ENCODE measurements around the gene EEFSEC. TPM values are rescaled to one million over a fixed set of nuclear protein-coding genes. Genes with fewer than 3 reads are reported as not detected.

Gene EEFSEC
- total RNA-seq, 1 donor from 2014 or later = 7.1 TPM

GRCh38 chr3:128173200-128173599 lies 19.9 kb downstream of the EEFSEC start:
- peaks cover 1% of the 10 kb centered on the region for H3K27me3 Mint-ChIP-seq (ENCODE audit: unreplicated experiment)
- H3K4me1 Mint-ChIP-seq (ENCODE audit: unreplicated experiment) = peaks cover 29% of the 10 kb centered on the region
- DNase-seq (ENCODE audit: low spot score) = no peak
- H3K36me3 Mint-ChIP-seq (ENCODE audit: low read depth, unreplicated experiment) = no peaks in the 10 kb centered on the region
- H3K27ac Mint-ChIP-seq (ENCODE audit: unreplicated experiment) = no peak overlapping the region
- H3K4me3 Mint-ChIP-seq (ENCODE audit: unreplicated experiment) = no peak overlapping the region
- H3K9me3 Mint-ChIP-seq (ENCODE audit: unreplicated experiment) = no peaks in the 10 kb centered on the region
- TF ChIP-seq CTCF (IDR thresholded peaks at IDR 0.05; ENCODE audit: unreplicated experiment) = no peak

GRCh38 chr3:128173849-128174248 lies 20.6 kb downstream of the EEFSEC start:
- no peak for TF ChIP-seq CTCF (IDR thresholded peaks at IDR 0.05; ENCODE audit: unreplicated experiment)
- no peak for DNase-seq (ENCODE audit: low spot score)
- H3K36me3 Mint-ChIP-seq (ENCODE audit: low read depth, unreplicated experiment) = no peaks in the 10 kb centered on the region
- H3K27ac Mint-ChIP-seq (ENCODE audit: unreplicated experiment) = no peak overlapping the region
- H3K27me3 Mint-ChIP-seq (ENCODE audit: unreplicated experiment) = peaks cover 1% of the 10 kb centered on the region
- no peaks in the 10 kb centered on the region for H3K9me3 Mint-ChIP-seq (ENCODE audit: unreplicated experiment)
- peaks cover 23% of the 10 kb centered on the region for H3K4me1 Mint-ChIP-seq (ENCODE audit: unreplicated experiment)
- no peak overlapping the region for H3K4me3 Mint-ChIP-seq (ENCODE audit: unreplicated experiment)

- Mint-ChIP-seq H3K4me3 (ENCODE audit: unreplicated experiment) (no peak overlapping the region), H3K27me3 (ENCODE audit: unreplicated experiment) (peaks cover 1% of the 10 kb centered on the region), H3K4me1 (ENCODE audit: unreplicated experiment) (peaks cover 25% of the 10 kb centered on the region), H3K36me3 (ENCODE audit: low read depth, unreplicated experiment) (no peaks in the 10 kb centered on the region), H3K27ac (ENCODE audit: unreplicated experiment) (peak overlapping the region; percentile 65), H3K9me3 (ENCODE audit: unreplicated experiment) (no peaks in the 10 kb centered on the region)
- TF ChIP-seq CTCF (IDR thresholded peaks at IDR 0.05; ENCODE audit: unreplicated experiment) = no peak
- no peak for DNase-seq (ENCODE audit: low spot score)
These were observed 21.7 kb downstream of the EEFSEC start for GRCh38 chr3:128174675-128175590.

- H3K4me3 Mint-ChIP-seq (ENCODE audit: unreplicated experiment) = no peak overlapping the region
- H3K36me3 Mint-ChIP-seq (ENCODE audit: low read depth, unreplicated experiment) = no peaks in the 10 kb centered on the region
- no peak overlapping the region for H3K27ac Mint-ChIP-seq (ENCODE audit: unreplicated experiment)
- H3K9me3 Mint-ChIP-seq (ENCODE audit: unreplicated experiment) = no peaks in the 10 kb centered on the region
- no peak for DNase-seq (ENCODE audit: low spot score)
- TF ChIP-seq CTCF (IDR thresholded peaks at IDR 0.05; ENCODE audit: unreplicated experiment) = no peak
- H3K27me3 Mint-ChIP-seq (ENCODE audit: unreplicated experiment) = peaks cover 3% of the 10 kb centered on the region
- peaks cover 27% of the 10 kb centered on the region for H3K4me1 Mint-ChIP-seq (ENCODE audit: unreplicated experiment)
These were observed 22.5 kb downstream of the EEFSEC start for GRCh38 chr3:128175768-128176167.

- no peak for DNase-seq (ENCODE audit: low spot score)
- Mint-ChIP-seq H3K4me3 (ENCODE audit: unreplicated experiment) (no peak overlapping the region), H3K27ac (ENCODE audit: unreplicated experiment) (no peak overlapping the region), H3K4me1 (ENCODE audit: unreplicated experiment) (peaks cover 25% of the 10 kb centered on the region), H3K9me3 (ENCODE audit: unreplicated experiment) (no peaks in the 10 kb centered on the region), H3K36me3 (ENCODE audit: low read depth, unreplicated experiment) (no peaks in the 10 kb centered on the region), H3K27me3 (ENCODE audit: unreplicated experiment) (peaks cover 3% of the 10 kb centered on the region)
- TF ChIP-seq CTCF (IDR thresholded peaks at IDR 0.05; ENCODE audit: unreplicated experiment) = no peak
These were observed 23.1 kb downstream of the EEFSEC start for GRCh38 chr3:128176276-128176833.
